Kidney capillary endothelial cell (primary cell): ENCODE data around the gene MFSD12.

Source experiments
- DNase-seq: peaks from one replicate; pipeline ENCODE4 v3.0.0-alpha.2; 2018; ENCODE audit warnings: low spot score

MFSD12 gene

DNA sequence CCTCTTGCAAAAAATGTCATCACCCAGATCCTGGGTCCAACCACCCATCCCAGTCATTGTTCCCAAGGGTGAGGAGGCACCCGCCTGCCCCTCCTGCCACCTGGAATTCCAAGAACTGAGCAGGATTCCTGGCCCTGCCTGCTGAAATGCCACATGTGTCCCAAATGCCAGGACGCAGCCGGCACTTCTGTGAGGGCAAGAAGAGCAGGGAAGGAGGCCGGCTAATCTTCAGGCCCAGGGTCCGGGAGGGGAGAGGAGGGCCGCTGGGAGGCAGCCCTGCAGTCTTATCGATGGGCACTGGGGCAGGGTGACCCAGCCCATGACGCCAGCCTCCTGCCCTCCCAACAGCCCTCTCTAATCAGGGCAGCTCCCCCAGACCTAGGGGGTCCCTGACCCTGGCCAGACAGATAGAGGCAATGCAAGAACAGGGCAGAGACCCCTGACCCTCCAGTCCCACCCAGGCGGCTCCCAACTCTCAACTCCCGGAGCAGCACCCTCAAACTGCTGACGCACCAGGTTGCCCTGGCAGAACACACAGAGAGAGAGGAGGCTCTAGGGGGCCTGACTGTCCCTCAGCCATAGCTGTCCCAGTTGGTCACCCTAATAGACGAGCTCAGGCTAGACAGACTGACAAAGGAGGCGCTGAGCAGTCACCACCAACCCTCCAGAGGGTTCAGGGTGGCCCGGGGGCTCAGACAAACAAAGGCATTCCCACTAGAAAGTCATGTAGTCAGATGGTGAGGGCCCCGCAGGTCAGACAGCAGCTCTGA lies 1.5 kb downstream of the MFSD12 start:
- no peak for DNase-seq

DNA sequence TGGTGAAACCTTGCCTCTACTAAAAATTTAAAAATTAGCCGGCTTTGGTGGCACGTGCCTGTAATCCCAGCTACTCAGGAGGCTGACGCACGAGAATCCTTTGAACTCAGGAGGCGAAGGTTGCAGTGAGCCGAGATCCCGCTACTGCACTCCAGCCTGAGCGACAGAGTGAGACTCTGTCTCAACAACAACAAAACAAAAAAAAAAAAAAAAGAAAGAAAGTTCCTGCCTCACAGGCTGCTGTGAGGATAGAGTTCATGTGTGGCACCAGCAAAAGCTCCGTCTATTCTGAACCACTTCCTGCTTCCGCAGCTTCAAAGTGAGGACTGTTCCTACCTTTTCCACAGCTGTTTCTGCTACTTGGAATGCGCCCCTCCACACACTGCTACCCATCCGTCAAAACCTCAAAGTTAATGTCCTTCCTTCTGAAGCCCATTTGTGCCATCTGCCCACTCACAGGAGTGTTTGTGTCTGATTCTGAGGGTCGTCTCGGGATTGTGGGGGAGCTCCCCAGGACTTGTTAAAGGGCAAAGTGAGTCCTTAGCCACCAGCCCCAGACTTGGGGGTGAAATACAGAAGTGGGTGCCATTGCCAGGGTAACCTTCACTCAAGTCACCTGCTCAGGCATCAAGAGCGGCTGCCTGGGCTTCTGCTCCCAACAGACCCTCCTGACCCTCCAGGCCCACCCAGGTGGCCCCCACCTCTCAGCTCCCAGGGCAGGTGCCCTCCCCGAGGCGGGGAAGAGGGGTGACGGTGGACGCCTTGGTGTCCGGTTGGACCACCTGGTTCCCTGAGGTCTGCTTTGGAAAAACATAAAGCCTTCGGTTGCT lies 2.9 kb downstream of the MFSD12 start:
- no peak for DNase-seq

DNA sequence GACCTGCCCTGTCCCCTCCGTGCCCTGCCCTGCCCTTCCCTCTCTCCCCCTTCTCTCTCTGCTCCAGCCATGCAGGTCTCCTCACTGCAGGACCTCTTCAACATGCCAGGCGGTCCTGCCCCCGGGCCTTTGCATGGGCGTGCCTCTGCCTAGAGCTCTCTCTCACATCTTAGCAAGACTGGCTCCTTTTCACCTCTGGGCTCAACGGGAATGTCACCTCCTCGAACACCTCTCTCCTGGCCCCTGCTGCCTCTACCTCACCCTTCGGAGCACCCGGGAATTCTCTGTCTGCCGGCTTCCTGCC lies 5.6 kb downstream of the MFSD12 start:
- DNase-seq = no peak

DNA sequence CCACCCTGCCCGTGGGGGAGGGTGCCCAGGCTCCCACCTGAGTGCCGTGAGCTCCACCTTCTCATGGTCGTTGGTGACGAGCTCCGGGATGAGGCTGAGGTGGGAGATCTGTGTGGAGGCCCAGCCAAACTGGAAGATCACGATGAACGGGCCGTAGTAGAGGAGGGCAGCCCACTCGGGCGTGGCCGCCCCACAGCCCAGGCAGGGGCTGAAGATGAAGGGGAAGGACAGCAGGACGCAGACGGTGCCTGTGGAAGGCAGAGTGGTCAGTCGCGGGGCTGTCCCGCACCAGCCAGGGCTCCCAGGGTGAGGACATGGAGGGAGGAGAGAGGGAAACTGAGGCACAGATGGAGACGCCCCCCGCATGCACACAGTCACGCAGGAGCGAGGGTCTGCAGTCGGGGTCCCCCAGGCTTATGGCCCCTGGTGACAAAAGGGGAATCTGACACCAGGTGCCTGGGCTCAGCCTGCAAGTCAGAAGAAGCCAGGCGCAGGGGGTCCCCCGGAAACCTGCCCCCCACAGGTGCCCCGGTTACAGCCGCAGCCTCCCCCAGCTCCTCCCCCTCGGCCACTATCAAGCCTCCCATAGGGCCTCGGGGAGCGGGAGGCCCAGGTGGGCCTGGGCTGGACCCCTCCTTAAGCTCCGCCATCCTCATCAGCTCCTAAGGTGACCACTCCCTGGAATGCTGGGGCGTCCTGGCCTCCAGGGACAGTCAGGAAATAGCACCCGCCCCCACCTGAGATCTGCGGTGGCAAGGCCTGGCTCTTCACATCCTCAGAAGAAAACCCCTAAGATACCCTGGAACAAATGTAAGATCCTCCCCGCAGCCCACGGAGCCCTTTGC lies 6.2 kb downstream of the MFSD12 start:
- no peak for DNase-seq

DNA sequence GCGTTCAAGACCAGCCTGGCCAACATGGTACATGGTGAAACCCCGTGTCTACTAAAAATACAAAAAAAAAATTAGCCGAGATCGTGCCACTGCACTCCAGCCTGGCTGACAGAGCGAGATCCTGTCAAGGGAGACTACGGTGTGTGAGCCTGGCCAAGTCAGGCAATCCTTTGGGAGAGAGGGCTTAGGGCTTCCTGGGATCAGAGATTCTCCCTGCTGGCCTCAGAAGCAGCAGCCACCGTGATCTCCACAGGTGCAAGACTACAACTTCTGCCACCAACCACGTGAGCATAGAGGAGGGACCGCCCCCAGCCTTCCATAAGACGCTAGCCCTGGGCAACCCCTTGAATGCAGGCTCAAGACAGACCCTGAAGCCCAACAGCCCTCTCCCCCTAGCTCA lies 7.6 kb downstream of the MFSD12 start:
- no peak for DNase-seq

DNA sequence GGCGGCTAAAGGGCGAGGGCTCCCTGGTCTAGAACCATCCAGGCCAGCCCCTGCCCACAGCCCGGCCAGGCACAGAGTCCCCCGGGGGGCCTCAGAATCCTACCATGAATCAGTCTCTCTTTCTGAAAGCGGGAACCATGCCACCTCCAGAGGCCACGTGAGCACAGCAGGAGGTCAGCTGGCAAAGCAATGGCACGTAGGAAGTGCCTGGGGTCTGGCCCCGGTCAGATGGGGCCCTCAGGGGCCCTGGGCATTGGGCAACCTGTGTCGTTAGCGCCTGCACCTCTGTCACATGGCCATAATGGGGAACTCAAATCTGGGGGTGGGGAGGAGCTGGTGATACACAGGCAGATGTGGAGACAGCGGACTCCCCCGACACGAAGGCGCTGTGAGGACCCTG lies 8.8 kb downstream of the MFSD12 start:
- no peak for DNase-seq

DNA sequence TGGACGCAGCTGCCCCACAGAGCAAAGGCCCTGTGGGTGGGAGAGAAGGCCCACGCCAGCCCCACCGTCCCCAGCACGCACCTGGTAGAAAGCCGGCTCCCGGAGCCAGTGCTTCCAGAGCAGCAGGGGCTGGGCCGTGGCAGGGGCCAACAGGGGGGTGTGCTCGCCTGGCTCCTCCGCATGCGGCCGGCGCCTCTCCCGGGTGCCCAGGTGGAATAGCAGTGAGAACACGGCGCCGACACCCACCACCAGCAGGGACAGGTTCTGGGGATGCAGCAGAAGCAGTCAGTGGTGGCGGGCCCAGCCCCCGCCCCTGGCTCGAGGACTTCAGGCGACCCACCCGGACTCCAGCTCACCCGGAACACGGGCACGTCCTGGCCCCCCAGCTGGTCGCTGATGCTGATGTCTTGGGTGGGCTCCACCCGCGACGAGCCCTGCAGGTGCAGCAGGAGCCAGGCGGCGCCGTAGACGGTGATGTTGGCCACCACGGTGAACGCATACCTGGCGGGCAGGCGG lies 9.6 kb downstream of the MFSD12 start:
- no peak for DNase-seq

DNA sequence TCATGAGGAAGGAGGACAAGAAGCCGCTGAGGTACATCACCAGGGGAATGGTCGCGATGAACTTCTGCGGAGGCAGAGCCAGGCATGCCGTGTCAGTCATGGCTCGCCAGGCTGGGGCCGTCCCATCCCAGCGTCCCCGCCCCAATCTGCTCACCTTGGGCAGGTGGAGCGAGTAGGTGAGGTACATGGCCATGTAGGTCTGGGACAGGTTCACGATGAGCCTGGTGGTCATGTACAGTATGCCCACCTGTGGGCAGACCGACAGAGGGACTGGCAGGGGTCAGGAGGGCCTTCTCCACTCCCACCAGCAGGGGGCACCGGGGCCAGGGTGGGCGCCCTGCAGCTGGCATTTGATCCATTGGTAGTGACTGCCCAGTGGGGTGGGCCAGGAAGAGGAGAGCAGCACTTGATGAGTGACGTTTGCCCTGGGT lies 10.1 kb downstream of the MFSD12 start:
- peak; percentile 33 for DNase-seq

DNA sequence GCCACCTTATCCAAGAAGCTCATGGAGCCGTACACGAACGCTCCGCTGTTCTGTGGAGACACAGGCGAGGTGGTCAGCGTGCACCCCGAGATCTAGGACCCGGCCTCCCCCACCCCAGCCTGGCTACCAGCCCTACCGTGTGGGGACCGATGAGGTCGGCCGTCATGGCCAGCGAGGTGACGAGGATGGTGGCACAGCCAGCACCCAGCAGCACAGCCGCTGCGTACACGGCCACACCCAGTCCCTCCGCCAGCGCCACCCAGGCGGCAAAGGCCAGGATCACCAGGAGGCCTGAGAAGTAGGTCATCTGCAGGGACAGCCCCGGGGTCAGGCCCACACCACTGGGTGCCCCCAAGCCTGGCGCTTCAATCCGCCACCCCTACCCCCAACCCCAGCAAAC lies 11.3 kb downstream of the MFSD12 start:
- DNase-seq = no peak

DNA sequence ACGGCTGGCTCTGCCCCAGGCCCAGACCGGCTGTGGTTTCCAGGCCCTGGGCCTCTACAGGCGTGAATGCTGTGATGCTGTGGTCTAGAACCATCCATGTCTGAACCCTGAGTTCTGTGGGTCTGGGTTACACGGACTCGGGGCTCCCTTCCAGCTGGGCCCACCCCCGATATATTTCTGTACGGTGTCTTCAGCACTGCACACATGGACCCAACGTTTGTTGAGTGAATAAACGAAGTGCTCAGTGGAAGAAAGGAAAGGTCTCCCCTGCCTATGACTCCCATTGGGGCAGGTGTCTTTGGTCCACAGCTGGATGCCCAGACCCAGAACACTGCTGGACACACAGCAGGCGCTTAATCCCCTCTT lies 11.7 kb downstream of the MFSD12 start:
- DNase-seq = no peak

DNA sequence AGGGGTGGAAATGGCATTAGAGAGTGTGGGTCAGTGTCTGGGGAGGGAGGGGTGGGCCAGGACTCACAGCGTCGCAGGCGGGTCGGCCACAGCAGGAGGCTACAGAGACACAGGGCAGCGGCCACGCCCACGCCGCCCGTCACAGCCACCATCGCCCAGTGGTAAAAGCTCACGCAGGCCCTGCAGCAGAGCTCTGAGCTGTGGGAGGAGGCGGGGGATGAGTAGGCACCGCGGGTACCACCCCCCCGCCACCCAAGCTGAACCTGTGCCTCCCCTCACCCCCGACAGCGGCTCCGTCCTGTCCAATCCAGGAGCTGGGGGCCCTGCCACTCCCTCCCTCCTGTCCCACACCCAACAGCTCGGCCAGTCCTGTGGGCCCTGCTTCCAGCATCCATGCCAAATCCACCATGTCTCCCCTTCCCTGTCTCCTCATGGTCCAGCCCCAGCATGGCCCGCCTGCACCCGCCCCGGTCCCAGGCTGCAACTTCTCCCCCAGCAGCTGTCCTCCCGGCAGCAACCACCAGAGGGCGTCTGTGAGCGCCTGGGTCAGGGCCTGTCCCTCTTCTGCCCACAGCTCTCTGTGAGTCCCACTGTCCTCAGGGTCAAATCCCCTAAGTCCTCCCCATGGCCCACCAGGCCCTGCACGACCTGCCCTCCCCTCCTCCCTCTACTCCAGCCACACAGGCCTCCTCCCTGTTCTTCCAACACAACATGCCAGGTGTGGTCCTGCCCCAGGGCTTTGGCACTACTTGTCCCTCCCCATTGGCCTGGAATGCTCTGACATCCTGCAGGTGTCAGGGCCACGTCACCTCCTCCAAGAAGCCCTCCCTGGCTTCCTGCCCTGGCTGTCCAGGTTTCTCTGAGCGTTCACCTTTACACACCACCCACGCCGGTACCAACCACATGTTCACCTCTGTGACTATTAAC lies 12.4 kb downstream of the MFSD12 start:
- DNase-seq = peak; percentile 52

DNA sequence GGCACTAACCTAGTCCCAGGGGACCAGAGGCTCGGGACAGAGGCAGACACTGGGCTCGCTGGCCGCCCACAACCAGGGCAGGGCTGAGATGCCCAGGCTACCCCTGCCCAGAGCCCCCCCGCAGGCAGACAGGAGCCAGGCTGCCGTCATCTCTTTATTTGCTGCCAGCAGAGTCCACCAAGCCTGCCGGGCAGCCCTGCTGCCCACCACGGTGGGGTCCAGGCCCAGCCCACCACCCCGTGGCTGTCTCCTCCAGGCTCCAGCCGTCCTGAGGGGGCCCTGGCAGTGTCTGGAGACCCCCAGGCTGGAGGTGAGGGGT lies 13.4 kb downstream of the MFSD12 start:
- DNase-seq = no peak

DNA sequence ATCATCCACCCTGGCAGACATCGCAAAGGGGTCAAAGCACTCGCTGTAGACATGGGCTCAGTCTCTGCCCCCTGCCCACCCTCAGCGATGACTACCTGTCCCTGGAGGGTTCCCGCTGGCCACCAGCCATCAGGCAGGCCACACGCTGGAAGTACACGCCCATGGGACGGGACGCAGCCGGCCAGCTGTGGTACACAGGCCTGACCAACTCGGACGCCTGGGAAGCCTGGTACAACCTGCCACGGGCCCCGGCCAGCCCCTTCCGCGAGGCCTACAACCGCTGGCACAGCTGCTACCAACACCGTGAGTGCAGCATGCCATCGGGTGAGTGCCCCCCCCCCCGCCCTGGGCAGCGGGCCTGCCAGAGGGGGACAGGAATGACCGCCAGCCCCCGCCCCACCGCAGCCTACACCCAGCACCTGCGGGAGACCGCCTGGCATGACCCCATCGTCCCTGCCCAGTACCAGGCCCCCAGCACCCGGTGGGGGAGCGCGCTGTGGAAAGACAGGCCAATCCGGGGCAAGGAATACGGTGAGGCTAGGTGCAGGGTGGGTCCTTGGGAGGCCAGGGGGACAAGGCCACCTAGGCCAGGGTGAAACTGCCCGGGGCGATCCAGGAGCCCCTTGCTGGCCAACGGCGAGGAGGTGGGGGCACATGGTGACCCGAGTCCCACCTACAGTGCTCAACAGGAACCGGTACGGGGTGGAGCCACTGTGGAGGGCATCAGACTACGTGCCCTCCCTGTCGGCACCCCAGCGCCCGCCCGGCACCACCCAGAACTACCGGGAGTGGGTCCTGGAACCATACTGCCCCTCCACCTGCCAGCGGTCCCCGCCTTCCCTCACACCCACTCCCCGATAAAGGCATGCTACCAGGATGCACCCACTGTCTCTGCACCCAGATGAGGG lies 14.0 kb downstream of the MFSD12 start:
- no peak for DNase-seq

DNA sequence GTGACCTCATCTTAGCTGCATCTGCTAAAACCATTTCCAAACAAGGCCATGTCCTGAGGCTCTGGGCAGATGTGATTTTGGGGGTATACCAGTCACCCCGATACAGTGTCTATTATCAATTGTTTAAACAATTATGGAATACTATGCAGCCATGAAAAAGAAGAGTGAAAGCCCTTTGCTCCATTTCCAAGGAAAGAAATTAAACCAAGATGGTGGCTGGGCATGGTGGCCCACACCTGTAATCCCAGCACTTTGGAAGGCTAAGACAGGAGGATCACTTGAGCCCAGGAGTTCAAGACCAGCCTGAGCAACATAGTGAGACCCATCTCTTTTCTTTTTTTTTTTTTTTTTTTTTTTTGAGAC lies 17.6 kb downstream of the MFSD12 start:
- DNase-seq = no peak

DNA sequence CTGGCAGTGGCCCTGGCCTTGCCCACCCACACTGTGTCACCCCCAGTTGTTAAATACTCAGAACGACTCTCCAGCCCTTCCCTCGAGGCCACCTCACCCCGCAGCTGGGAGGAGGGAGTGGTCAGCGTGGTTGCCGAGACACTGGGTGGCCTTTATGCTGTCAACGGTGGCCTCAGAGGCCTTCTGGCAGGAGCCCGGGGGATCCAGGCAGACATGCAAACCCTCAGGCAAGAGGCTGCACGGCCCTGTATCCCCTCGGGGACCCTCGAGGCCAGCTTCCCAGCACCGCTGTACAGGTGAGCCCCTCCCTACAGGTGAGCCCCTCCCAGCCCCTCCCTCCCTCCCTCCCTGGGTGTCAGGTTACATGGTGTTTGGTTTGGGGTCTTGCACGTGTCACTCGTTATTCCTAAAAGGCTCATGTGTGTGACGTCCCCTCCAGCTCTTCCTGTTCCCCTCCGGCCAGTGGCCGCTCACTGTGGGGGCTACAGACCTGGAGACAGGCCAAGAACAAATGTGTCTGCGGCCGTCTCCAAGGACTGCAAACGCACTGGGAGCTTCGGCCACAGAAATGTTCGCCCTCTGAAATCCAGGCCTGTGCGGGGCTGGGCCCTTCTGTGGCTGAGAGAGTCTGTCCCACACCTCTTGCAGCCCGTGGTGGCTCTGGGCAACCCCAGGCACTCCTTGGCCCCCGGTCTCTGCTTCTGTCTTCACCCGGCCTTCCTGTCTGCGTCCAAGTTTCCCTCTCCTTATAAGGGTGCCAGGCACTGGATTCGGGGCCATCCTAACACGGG lies 18.2 kb downstream of the MFSD12 start, which contains the start of gene TEKTIP1:
Gene TEKTIP1 (plus strand): TSS at position 210 of the 791 bp plus-strand sequence. CDS start 4 bp downstream, at position 214.
- DNase-seq = no peak

DNA sequence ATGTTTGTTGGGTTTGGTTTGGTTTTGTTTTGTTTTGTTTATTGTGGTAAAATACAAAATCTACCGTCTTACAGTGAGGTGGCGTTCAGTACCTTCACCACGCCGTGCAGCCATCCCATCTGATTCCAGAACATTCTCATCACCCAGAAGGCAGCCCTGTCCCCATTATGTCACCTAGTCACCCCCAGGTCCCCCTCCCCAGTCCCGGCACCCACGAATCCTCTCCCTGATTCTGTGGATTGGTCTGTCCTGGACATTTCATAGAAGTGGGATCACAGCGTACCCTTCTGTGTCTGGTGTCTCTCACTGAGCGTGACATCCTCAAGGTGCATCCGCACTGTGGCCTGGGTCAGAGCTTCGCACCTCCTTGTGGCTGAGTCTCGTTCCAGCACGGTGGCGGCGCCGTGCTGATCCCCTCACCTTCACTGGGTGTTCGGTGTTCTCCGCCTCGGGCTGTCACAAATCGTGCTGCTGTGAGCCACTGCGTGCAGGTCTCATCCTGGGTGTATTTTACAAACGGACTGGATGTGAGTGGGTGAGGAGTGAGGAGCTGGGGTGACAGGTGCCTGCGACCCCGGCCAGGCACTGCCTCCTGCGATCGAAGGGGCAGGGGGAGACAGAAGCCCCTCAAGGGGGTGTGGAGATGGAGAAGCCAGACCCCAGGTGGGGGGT lies 19.0 kb downstream of the MFSD12 start:
- DNase-seq = no peak

DNA sequence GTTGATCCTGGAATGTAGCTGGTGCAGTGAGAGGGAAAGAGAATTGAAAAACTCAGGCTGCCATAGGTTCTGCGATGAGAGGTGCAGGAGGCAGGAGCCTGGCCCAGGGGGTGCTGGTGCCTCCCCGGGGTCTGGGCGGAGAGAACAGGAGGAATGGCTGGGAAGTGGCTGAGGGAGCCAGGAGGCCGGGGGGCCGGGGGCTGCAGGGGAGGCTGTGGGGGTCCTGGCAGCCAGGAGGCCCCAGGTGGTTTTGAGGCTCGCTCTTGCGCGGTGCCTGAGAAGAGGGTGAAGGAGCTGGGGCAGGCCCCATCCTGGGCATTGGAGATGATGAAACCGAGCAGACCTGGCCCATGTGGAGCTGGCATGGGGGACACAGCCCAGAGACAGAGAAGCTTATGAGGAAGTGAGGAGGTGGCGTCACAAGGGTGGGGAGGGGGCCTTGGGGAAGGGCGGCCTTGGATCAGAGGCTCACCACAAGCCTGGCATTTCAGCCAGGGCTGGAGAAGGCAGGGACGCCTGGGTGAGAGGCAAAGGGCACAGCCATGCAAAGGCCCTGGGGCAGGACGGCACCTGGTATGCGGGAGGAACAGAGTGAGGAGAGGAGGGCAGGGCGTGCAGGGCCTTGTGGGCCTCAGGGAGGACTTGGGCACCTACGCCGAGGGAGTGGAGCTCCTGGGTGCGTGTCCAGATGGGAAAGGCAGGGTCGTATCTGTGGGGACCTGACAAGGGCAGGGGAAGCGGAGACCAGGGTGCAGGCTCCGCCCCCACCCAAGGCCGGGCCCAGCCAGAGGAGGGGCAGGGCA lies 19.7 kb downstream of the MFSD12 start:
- no peak for DNase-seq

DNA sequence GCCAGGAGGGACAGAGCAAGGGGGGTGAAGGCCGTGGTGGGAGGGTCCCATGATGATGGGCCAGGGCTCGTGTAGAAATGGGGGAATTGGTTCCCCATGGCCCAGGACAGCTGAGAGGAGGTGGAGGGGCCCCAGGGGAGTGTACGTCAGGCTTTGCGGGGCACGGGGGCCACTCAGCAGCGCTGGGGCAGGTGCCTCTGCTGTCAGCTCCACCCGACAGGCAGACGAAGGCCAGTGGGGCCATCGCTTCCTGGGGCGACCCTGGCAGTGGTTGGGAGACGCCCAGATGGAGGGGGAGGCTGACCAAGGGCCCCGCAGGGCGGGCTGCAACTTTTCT lies 20.3 kb downstream of the MFSD12 start:
- DNase-seq = no peak
